ENCODE results near the gene ZYG11B.
"Not testable (repeated sequence)": the region's sequence is repeated elsewhere in the genome, so short reads cannot be mapped to it uniquely, and the experiment has no call there.

Gene ZYG11B

DNA sequence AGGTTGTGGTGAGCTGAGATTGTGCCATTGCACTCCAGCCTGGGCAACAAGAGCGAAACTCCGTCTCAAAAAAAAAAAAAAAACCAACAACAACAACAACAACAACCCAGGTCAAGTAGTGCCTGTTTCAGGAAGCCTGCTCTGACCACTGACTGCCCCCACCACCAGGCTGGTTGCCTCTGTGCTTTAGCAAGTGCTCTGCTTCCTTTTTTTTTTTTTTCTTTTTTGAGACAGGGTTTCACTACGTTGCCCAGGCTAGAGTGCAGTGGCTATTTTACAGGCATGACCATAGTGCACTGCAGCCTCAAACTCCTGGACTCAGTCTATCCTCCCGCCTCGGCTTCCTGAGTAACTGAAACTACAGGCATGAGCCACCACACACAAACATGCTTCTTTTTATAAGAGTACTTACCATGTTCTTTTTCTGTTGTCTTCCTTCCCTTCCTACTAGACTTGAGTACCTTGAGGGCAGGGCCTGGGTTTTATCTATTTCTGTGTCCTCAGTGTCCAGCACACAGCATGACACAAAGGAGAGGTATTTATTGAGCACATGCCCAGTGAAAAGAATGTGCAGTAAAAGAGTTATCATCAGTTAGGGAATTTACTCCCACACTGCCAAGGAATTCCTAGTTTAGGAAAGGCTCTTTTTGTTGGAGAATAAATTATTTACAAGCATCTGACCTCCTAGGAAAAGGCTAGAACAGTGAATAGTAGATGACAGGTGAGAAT is 18.2 kb upstream of the ZYG11B start:
- no peak for DNase-seq

GRCh38 chr1:52709016-52709415 is 17.2 kb upstream of the ZYG11B start:
- DNase-seq, result no peak

DNA sequence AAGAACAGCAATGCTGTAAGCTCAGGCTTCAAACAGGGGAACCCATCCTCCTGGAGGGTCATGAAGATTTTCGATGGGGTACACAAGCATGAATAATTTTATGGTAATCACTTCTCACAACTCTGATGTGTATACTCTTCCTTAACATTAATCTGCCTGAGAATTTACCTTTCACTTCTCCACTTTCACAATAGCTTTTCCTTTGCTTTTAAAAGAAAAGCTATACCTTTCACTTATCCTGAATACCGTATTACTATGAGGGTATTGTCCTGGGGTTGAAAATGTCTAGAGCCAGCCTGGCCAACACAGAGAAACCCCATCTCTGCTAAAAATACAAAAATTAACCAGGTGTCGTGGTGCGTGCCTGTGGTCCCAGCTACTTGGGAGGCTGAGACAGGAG is 12.7 kb upstream of the ZYG11B start:
- no peak for DNase-seq

DNA sequence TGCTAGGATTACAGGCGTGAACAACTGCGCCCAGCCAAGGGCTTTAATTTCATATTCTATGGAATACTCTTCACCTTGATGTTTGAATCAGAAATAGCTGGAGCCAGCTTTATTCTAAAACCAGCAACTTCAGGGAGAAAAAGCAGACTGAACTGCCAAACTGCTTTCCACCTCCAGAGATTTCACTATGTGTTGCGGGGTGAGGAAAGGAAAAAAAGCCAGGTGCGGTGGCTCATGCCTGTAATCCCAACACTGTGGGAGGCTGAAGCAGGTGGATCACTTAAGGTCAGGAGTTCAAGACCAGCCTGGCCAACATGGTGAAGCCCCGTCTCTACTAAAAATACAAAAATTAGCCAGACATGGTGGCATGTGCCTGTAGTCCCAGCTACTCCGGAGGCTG is 11.0 kb upstream of the ZYG11B start:
- DNase-seq, result not testable (repeated sequence)

DNA sequence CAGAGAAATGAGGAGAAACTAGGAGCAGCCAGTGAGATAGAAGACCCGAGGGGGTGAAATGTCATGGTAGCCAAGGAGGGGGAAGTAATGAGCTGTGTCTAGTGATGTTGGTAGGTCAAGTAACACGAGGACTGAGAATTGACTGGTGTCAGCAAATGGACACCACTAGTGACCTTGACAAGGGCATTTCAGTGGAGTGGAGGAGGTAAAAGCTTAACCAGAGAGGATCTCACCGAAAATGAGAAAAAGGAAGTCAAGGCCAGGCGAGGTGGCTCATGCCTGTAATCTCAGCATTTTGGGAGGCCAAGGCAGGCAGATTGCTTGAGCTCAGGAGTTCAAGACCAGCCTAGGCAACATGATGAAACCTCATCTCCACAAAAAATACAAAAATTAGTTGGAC is 3.0 kb upstream of the ZYG11B start:
- DNase-seq, result no peak

DNA sequence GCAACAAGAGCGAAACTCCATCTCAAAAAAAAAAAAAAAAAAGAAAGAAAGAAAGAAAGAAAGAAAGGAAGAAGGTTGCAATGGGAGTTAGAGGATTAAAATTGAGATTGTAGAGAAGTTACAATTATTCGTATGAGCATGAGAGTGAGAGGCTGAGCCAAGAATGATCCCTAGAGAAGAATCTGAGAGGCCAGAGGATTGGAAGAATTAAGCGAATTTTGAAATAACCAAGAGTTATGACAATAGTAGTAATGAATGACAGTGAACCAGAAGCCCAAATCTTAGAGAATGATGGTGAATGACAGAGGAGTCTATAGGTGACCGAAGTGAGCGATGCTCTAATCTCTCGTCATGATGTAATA is 369 bp upstream of the ZYG11B start:
- DNase-seq, result no peak

- no peak for DNase-seq
Observed at GRCh38 chr1:52727114-52727586, 897 bp downstream of the ZYG11B start.

GRCh38 chr1:52727956-52728656 is 1.9 kb downstream of the ZYG11B start:
- DNase-seq, result no peak

DNA sequence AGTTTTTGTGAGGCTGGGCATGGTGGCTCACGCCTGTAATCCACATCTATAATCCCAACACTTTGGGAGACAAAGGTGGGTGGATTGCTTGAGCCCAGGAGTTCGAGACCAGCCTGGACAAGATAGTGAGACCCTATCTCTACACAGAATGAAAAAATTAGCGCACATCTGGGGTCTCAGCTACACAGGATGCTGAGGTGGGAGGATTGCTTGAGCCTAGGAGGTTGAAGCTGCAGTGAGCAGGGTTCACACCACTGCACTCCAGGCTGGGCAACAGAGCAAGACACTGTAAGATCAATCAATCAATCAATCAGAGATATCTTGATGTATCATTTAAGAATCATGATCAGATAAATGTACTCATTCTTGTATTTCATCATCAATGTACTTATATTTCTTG is 7.1 kb downstream of the ZYG11B start:
- DNase-seq, result no peak

- not testable (repeated sequence) for DNase-seq
Observed at GRCh38 chr1:52735371-52735770, 9.1 kb downstream of the ZYG11B start.

DNA sequence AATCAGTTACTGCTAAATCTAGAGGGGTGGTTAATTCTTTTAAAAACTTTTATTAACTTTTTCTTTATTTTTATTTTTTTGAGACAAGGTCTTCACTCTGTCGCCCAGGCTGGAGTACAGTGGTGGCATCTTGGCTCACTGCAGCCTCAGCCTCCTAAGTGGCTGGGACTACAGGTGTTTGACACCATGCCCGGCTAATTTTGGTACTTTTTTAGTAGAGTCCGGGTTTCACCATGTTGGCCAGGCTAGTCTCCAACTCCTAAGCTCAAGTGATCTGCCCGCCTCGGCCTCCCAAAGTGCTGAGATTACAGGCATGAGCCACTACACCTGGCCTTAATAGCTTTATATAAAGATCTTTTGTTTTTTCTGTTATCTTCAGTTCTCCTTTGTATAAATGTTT is 11.9 kb downstream of the ZYG11B start:
- DNase-seq, result no peak

- DNase-seq, result no peak
Observed at GRCh38 chr1:52738893-52739292, 12.6 kb downstream of the ZYG11B start.

GRCh38 chr1:52739699-52740467 is 13.6 kb downstream of the ZYG11B start:
- no peak for DNase-seq

DNA sequence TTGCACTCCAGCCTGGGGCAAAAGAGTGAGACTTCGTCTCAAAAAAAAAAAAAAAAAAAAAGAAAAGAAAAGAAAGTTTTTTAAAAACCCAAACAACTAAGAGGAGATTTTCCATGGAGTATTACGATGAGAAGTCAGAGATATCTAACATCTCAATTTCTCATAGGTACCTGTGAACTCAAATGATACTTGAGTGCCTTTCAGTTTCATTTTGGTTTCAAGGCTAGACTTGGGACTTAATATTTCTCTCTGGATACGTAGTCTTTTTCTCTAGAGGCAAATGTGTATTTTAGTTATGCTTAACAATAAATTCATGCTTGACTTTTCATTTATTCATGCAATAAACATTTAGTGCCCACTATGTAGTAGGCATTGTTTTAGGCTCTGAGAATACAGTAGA is 15.0 kb downstream of the ZYG11B start:
- no peak for DNase-seq

GRCh38 chr1:52746189-52746588 is 19.9 kb downstream of the ZYG11B start:
- DNase-seq, result no peak

DNA sequence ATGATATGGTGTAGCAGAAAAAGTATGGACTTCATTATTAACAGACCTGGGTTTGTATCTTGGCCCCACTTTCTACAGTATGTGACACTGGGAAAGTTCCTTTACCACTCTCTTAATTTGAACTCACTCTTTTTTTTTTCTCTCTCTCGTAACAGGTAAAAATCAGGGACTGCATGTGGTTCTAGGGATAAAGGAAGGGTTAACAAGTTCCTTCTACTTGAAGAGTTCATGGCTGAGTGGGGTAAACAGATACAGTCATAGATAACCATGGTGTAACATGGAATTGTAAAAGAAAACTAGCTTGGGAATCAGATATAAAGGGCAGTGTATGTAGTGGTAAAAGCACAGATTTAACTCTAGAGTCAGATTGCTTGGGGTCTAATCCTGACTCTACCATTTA is 21.2 kb downstream of the ZYG11B start:
- DNase-seq, result no peak

DNA sequence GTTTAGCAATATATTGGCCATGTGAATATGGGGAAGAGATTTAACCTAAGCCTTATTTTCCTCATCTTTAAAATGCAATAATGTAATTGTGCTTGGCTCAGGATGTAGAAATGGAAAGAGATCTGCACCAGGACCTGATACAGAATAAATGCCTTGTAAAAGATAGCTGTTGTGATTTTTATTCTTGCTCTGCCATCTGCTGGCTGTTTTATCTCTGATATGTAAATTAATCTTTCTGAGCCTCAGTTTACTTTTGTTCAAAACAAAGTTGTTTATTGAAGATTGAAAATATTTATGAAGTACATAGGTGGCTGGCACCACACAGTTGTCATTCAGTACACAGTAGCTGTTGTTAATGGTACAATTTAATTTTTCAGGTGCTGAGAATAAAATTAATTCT is 21.9 kb downstream of the ZYG11B start:
- no peak for DNase-seq

DNA sequence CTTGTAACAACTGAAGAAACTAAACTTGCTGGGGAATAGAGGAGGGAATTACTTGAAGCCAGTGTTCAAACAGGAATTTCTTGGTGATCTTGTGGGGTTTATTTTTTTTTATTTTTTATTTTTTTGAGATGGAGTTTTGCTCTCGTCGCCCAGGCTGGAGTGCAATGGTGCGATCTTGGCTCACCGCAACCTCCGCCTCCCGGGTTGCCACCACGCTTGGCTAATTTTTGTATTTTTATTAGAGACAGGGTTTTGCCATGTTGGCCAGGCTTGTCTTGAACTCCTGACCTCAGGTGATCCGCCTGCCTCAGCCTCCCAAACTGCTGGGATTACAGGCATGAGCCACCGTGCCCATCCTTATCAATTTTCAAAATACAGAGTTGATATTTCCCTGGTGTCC is 23.2 kb downstream of the ZYG11B start:
- not testable (repeated sequence) for DNase-seq

GRCh38 chr1:52750139-52750538 is 23.9 kb downstream of the ZYG11B start:
- DNase-seq, result not testable (repeated sequence)

DNA sequence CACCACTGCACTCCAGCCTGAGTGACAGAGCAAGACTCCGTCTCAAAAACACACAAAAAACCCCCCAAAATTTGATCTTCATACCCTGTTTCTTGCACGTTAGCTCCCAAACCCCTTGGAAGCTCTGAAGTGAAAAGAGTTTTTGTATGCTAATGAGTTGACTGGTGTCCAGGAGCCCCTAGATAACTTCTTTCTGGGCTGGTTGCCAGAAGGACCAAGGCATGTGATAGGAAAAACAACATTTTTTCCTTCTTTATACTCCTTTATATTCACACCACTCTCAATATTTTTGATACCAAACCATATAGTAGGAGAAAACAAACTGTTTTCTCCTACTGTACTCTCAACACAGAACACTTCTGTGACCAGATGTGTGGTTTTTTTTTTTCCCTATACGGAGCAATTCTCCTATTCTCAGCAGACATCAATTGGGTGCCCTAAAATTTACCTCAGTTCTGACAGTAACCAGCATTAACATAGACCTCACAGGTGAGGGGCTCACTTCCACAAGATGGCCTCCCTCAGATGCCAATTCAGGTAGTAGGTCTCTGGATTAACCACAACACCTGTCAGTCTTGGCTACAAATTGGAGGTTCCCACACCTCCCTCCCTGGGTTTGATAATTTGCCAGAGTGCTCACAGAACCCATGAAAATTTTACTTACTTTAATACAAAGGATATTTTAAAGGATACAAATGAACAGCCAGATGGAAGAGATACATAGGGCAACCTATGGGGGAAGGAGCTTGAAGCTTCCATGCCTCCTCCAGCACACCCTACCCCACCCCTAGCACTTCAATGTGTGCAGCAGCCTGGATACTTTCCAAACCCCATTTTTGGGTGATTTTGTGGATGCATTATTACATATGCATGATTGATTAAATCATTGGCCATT is 25.6 kb downstream of the ZYG11B start:
- DNase-seq, result no peak

DNA sequence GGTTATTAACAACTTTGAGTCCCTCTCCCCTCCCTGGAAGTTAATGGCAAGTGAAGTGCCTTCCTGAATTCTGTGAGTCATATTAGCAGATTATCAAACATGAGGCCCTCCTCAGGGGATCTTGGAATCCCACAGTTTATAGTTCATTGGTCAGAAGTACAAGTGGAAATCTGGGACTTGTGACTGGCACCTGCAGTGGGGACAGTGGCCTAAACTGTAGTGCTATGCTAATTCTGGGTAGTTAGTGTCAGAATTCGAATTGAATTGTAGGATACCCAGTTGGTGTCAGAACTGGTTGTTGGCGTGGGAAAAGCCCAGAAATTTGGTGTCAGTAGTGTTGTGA is 26.2 kb downstream of the ZYG11B start:
- DNase-seq, result no peak

DNA sequence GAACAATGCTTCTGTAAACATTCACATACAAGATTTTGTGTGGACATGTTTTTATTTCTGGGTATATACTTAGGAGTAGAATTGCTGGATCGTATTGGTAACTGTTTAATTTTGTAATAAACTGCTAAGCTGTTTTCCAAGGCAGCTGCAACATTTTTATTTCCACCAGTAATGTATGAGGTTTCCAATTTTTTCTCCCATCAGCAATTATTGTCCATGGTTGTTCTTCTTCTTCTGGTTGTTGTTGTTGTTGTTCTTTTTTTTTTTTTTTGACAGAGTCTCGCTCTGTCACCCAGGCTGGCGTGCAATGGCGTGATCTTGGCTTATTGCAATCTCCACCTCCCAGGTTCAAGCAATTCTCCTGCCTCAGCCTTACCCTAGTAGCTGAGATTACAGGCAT is 26.9 kb downstream of the ZYG11B start:
- DNase-seq, result no peak

DNA sequence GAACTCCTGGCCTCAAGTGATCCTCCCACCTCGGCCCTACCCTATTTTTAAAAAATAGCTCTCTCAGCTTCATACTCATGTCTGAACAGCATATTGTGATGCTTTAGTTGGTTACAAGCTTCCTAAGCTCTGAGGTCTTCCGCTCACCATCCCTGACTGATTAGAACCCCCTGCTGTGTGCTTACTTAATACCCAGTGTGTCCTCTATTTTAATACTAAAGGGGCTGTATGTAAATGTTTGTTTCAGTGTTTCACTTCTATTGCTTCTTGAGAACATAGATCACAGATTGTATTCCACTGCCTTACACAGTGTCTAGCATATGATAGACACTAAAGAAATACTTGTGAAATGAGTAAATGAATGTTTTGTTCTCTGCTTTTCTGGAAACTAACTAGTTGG is 29.8 kb downstream of the ZYG11B start:
- no peak for DNase-seq
